SU-DHL-6 (cell line): ENCODE results near the gene FERMT2.

Experiments used
- EZH2phosphoT487 ChIP-seq: fragments of 200-600 bp; sonication (generic), shearing (Covaris generic); conservative IDR thresholded peaks from 2 replicates; pipeline ENCODE4 v1.6.1; 2018; ENCODE audit warnings: mild to moderate bottlenecking, antibody characterized with exemption, low read length, moderate library complexity, mixed read lengths
- TF ChIP-seq, protein P1 (sequence below): fragments of 200-600 bp; sonication (generic); IDR thresholded peaks from one replicate; pipeline ENCODE4 v1.5.1; 2017; ENCODE audit warnings: antibody characterized with exemption, mild to moderate bottlenecking, low read length, moderate library complexity; ENCODE audit not compliant: insufficient read depth, poor library complexity, severe bottlenecking

DNA sequence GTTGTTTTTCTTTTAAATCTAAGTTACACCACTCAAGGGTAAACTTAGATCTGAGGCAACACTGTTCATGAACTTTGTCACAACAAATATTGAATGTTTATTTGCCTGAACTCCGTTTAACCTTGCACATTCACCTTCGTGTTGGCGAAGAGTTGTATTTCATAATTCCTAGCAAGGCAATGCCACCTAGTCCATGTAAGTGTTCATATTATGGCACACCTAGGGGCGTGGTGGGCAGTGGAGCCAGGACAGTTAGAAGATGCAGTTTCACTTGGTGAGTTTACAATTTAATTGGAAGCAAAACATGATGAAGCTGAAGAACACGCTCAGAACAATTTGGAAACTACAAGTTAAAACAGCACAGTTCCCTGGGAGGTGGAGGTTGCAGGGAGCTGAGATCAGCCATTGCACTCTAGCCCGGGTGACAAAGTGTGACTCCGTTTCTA, 129.0 kb downstream of the FERMT2 start:
- TF ChIP-seq, protein P1, sequence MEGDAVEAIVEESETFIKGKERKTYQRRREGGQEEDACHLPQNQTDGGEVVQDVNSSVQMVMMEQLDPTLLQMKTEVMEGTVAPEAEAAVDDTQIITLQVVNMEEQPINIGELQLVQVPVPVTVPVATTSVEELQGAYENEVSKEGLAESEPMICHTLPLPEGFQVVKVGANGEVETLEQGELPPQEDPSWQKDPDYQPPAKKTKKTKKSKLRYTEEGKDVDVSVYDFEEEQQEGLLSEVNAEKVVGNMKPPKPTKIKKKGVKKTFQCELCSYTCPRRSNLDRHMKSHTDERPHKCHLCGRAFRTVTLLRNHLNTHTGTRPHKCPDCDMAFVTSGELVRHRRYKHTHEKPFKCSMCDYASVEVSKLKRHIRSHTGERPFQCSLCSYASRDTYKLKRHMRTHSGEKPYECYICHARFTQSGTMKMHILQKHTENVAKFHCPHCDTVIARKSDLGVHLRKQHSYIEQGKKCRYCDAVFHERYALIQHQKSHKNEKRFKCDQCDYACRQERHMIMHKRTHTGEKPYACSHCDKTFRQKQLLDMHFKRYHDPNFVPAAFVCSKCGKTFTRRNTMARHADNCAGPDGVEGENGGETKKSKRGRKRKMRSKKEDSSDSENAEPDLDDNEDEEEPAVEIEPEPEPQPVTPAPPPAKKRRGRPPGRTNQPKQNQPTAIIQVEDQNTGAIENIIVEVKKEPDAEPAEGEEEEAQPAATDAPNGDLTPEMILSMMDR, result no peak
- no peak for TF ChIP-seq EZH2phosphoT487
